K562 (cell line): ENCODE data around the gene PRKG2. TPM values are rescaled to one million over a fixed set of nuclear protein-coding genes. Genes with fewer than 3 reads are reported as not detected.

Source experiments
- ATAC-seq: fragments of 200-7000 bp; cut with Tn5 transposase; 3 replicates; pipeline ENCODE4 v1.9.1; 2020; ENCODE audit warnings: moderate library complexity
- BruUV-seq: library from RNA; stranded (reverse); fragments of 400-500 nt; replicated peaks from 2 replicates; lab custom pipeline; 2021; lab: Mats Ljungman, UMichigan
- CTCF ChIA-PET: fragments of 300-600 bp; formaldehyde crosslinking; extraction: SDS; loops from one replicate; lab custom pipeline; 2021; ENCODE audit warnings: low intra/inter-chr PET ratio; lab: Yijun Ruan, JAX
- POLR2A ChIA-PET: fragments of 300-600, 350-650 bp; sonication (Branson Sonifier 250); formaldehyde crosslinking; extraction: SDS; loops from one replicate; lab custom pipeline; 2021; ENCODE audit warnings: antibody characterized with exemption, inconsistent platforms; lab: Yijun Ruan, JAX
- DNase-seq, 4 experiments: peaks; one replicate each; pipeline versions ENCODE4 v3.0.0 to v3.0.0-alpha.2; 2011 to 2018; ENCODE audit warnings: low spot score in 3 of 4, mixed read lengths in 3 of 4; ENCODE audit errors: extremely low read depth in 1 of 4
- FAIRE-seq: peaks from 2 replicates; lab custom pipeline; 2011; peaks lifted over from hg19 to GRCh38; lab: Jason Lieb, UNC
- H2AFZ ChIP-seq: 2 replicates; pipeline ENCODE4 v1.6.0; 2011; ENCODE audit warnings: low read depth, low read length, control low read depth, inconsistent platforms
- H3K27ac ChIP-seq: fragments of 200-600 bp; 3 replicates; pipeline ENCODE4 v1.8.0; 2011; ENCODE audit warnings: low read depth, mild to moderate bottlenecking, control low read depth, inconsistent platforms, low read length, moderate library complexity, mixed read lengths; ENCODE audit errors: extremely low read depth
- H3K27me3 ChIP-seq, 2 experiments: fragments of 300-600 bp in 1 of 2; 2 replicates in 1 of 2; 3 replicates in 1 of 2; pipeline versions ENCODE4 v1.6.0 to v1.8.0; 2011; ENCODE audit warnings: inconsistent platforms in 2 of 2, low read length in 2 of 2, mild to moderate bottlenecking in 1 of 2, mixed read lengths in 1 of 2, moderate library complexity in 1 of 2; ENCODE audit not compliant: control insufficient read depth in 2 of 2, insufficient read depth in 2 of 2
- H3K36me3 ChIP-seq: fragments of 300-600 bp; 3 replicates; pipeline ENCODE4 v1.8.0; 2011; ENCODE audit warnings: mild to moderate bottlenecking, low read length, inconsistent platforms; ENCODE audit not compliant: control insufficient read depth, insufficient read depth
- H3K4me1 ChIP-seq, 2 experiments: fragments of 200-600 bp in 1 of 2; replicated peaks in 1 of 2; 2 replicates in 1 of 2; 3 replicates in 1 of 2; pipeline versions ENCODE4 v1.5.1 to v1.8.0; 2011; ENCODE audit warnings: inconsistent platforms in 2 of 2, low read length in 2 of 2, mild to moderate bottlenecking in 1 of 2, mixed read lengths in 1 of 2, moderate library complexity in 1 of 2; ENCODE audit not compliant: control insufficient read depth in 2 of 2, insufficient read depth in 2 of 2
- H3K4me2 ChIP-seq: 2 replicates; pipeline ENCODE4 v1.6.1; 2011; ENCODE audit warnings: low read length, control low read depth, inconsistent platforms, mixed read lengths; ENCODE audit not compliant: insufficient read depth
- H3K4me3 ChIP-seq: fragments of 200-600 bp; sonication (generic), shearing (Covaris generic); 2 replicates; pipeline ENCODE4 v1.5.1; 2016; ENCODE audit warnings: control low read depth, inconsistent platforms
- H3K79me2 ChIP-seq: fragments of 200-600 bp; 3 replicates; pipeline ENCODE4 v1.8.0; 2011; ENCODE audit warnings: low read length, inconsistent platforms; ENCODE audit not compliant: control insufficient read depth, insufficient read depth
- H3K9ac ChIP-seq, 2 experiments: 2 replicates each; pipeline versions ENCODE4 v1.6.0 to v1.6.1; 2011; ENCODE audit warnings: low read depth in 2 of 2, low read length in 2 of 2, control low read depth in 1 of 2, inconsistent platforms in 1 of 2, mild to moderate bottlenecking in 1 of 2, mixed read lengths in 1 of 2; ENCODE audit not compliant: insufficient read depth in 1 of 2
- H3K9me1 ChIP-seq: one replicate; pipeline ENCODE4 v1.6.0; 2011; ENCODE audit warnings: inconsistent platforms, mild to moderate bottlenecking, low read length, moderate library complexity; ENCODE audit not compliant: control insufficient read depth, insufficient read depth
- H3K9me3 ChIP-seq: replicated peaks from 2 replicates; pipeline ENCODE4 v1.5.1; 2011; ENCODE audit warnings: low read depth, low read length, inconsistent platforms; ENCODE audit not compliant: control insufficient read depth, insufficient read depth
- H4K20me1 ChIP-seq: replicated peaks from 2 replicates; pipeline ENCODE4 v1.6.1; 2011; ENCODE audit warnings: low read length, inconsistent platforms, mixed read lengths; ENCODE audit not compliant: control insufficient read depth, insufficient read depth
- C11orf30 ChIP-seq: fragments of 450-650 bp; IDR thresholded peaks from 2 replicates; pipeline ENCODE4 v1.6.1; 2016; ENCODE audit warnings: low read depth, mild to moderate bottlenecking
- IRF1 ChIP-seq: sonication (generic); formaldehyde crosslinking; IDR thresholded peaks from 2 replicates; pipeline ENCODE4 v1.8.0; 2022; ENCODE audit warnings: missing genetic modification reagents, mild to moderate bottlenecking, borderline replicate concordance
- JUND ChIP-seq, 2 experiments: IDR thresholded peaks; 2 replicates in 1 of 2; 3 replicates in 1 of 2; pipeline ENCODE4 v1.6.1; 2011; ENCODE audit warnings: borderline replicate concordance in 2 of 2, low read depth in 2 of 2, low read length in 2 of 2, improper control_type of control experiment in 1 of 2, missing biosample characterization in 1 of 2, missing genetic modification characterization in 1 of 2, missing genetic modification reagents in 1 of 2
- MAFF ChIP-seq: IDR thresholded peaks from 2 replicates; pipeline ENCODE4 v1.6.1; 2012; ENCODE audit warnings: low read length, improper control_type of control experiment
- MAFG ChIP-seq: fragments of 450-650 bp; conservative IDR thresholded peaks from 2 replicates; pipeline ENCODE4 v1.6.1; 2016; ENCODE audit warnings: missing genetic modification characterization, missing compliant biosample characterization
- MAFK ChIP-seq: IDR thresholded peaks from 2 replicates; pipeline ENCODE4 v1.6.1; 2011; ENCODE audit warnings: low read length, improper control_type of control experiment
- MYC ChIP-seq, 2 experiments: fragments of 250-450 bp in 1 of 2; sonication (Bioruptor Pico) in 1 of 2; IDR thresholded peaks; 2 replicates each; pipeline versions ENCODE4 v1.5.1 to v1.6.1; 2012 to 2021; ENCODE audit warnings: low read depth in 2 of 2, borderline replicate concordance in 1 of 2, improper control_type of control experiment in 1 of 2, low read length in 1 of 2, mild to moderate bottlenecking in 1 of 2, moderate library complexity in 1 of 2
- MYNN ChIP-seq, 2 experiments: sonication (generic); formaldehyde crosslinking in 1 of 2; IDR thresholded peaks; 2 replicates each; pipeline versions ENCODE4 v1.5.0 to v1.6.1; 2016 to 2020; ENCODE audit warnings: antibody characterized with exemption in 1 of 2, missing genetic modification reagents in 1 of 2
- RNF219 ChIP-seq: fragments of 250-450 bp; sonication (Bioruptor Pico); IDR thresholded peaks from 2 replicates; pipeline ENCODE4 v1.5.0; 2022; ENCODE audit warnings: mild to moderate bottlenecking
- ZNF232 ChIP-seq: sonication (generic); formaldehyde crosslinking; IDR thresholded peaks from 2 replicates; pipeline ENCODE4 v1.8.0; 2022; ENCODE audit warnings: mild to moderate bottlenecking, missing genetic modification reagents
- ZNF316 ChIP-seq: fragments of 450-650 bp; IDR thresholded peaks from 2 replicates; pipeline ENCODE4 v1.6.1; 2016
- ZNF668 ChIP-seq: fragments of 250-450 bp; sonication (Bioruptor Pico); IDR thresholded peaks from 2 replicates; pipeline ENCODE4 v1.8.0; 2022; ENCODE audit warnings: mild to moderate bottlenecking, inconsistent platforms
- WGBS: fragments of 100-300 bp; shearing (Covaris generic); methylation state at CpG from one replicate; pipeline ENCODE4 v1.1.6; 2016; ENCODE audit warnings: low coverage, mixed read lengths; ENCODE audit not compliant: insufficient coverage; ENCODE audit errors: missing lambda C conversion rate; 5-methylcytosine and 5-hydroxymethylcytosine counted together
- in situ Hi-C: fragments of 300-500 bp; cut with MboI; formaldehyde crosslinking; loops from 4 replicates; pipeline ENCODE4 v1.15.0; 2018; ENCODE audit warnings: inconsistent platforms, mixed read lengths
- intact Hi-C: fragments of 100-400 bp; cut with micrococcal nuclease; formaldehyde crosslinking; loops from 2 replicates; pipeline ENCODE4 v1.14.2; 2022
- polyA plus RNA-seq, 8 experiments: library from polyadenylated mRNA; depleted of rRNA in 4 of 8; stranded (reverse) in 5 of 8; unstranded in 3 of 8; fragments of >200 nt; fragmentation: Nextera tagmentation in 2 of 8; fragmentation: Illumina TruSeq in 1 of 8; extraction: Ambion mirVana in 2 of 8; extraction: Trizol in 1 of 8; gene quantifications; 2 replicates each; pipeline versions ENCODE4 v1.2.1 to v1.2.3, GENCODE V29; 2011 to 2014; ENCODE audit warnings: inconsistent platforms in 1 of 8, missing spikeins in 1 of 8
- total RNA-seq, 7 experiments: library from RNA; depleted of rRNA in 6 of 7; stranded (reverse); fragments of >200 nt in 6 of 7; fragmentation: Illumina TruSeq in 2 of 7; extraction: Trizol in 2 of 7; gene quantifications; 2 replicates each; pipeline versions ENCODE4 v1.2.1 to v1.2.3, GENCODE V29; 2011 to 2021; ENCODE audit warnings: low replicate concordance in 1 of 7

The PRKG2 gene
- total and polyA plus RNA-seq, 9 of the 15 experiments (the other 6 are each of a cell fraction or from before 2014, with no cell fraction given), result 0.01 to 0.68 (median 0.34) TPM

- no peaks in the 10 kb centered on the region for H3K9me1 ChIP-seq
- no TSS peak for BruUV-seq
- ATAC-seq, result no peak
- H3K27ac ChIP-seq, result no peak overlapping the region
- no peak for TF ChIP-seq RNF219 (CRISPR knock-in tag)
- no peak for TF ChIP-seq MYNN (IDR thresholded peaks at IDR 0.05)
- TF ChIP-seq MYNN (CRISPR knock-in tag; IDR thresholded peaks at IDR 0.05), result no peak
- no peak for TF ChIP-seq ZNF668 (CRISPR knock-in tag)
- H3K4me3 ChIP-seq, result no peak overlapping the region
- H3K9me3 ChIP-seq, result no peaks in the 10 kb centered on the region
- ChIA-PET POLR2A (no interaction called here), CTCF (no interaction called here)
- DNase-seq, result no peak
- FAIRE-seq, result no peak
- H3K36me3 ChIP-seq, result no peaks in the 10 kb centered on the region
- H3K79me2 ChIP-seq, result no peaks in the 10 kb centered on the region
- H3K4me2 ChIP-seq, result no peak overlapping the region
- no peak overlapping the region for H3K9ac ChIP-seq
- in situ Hi-C loops (loop anchor here (25.0 kb wide), 1 partner anchor 256 kb away; no protein-coding TSS in a partner anchor), intact Hi-C loops (no loop called here)
- H4K20me1 ChIP-seq, result no peaks in the 10 kb centered on the region
- H3K27me3 ChIP-seq, result no peaks in the 10 kb centered on the region
- no peaks in the 10 kb centered on the region for H3K4me1 ChIP-seq
- 2% methylated on average over 4 of the region's 5 CpGs for WGBS
- H2AFZ ChIP-seq, result no peak overlapping the region
Measured at GRCh38 chr4:81081156-81081555, 133.9 kb downstream of the PRKG2 start.

GRCh38 chr4:81071013-81071412, 144.0 kb downstream of the PRKG2 start:
- H3K4me2 ChIP-seq, result no peak overlapping the region
- H4K20me1 ChIP-seq, result no peaks in the 10 kb centered on the region
- BruUV-seq, result no TSS peak
- in situ Hi-C loops, result no loop called here
- no peak overlapping the region for H3K4me3 ChIP-seq
- no peak overlapping the region for H3K9ac ChIP-seq
- no peak for TF ChIP-seq IRF1
- TF ChIP-seq MAFF, result peak; percentile 63
- TF ChIP-seq ZNF316, result peak; percentile 71; the same call in 1 of the 2 replicates
- TF ChIP-seq MAFG (tag), result peak; percentile 42; the same call in 1 of the 2 replicates
- no peak for TF ChIP-seq ZNF232 (CRISPR knock-in tag)
- no peak for TF ChIP-seq JUND (IDR thresholded peaks at IDR 0.05; ENCODE audit: borderline replicate concordance, low read depth, low read length)
- no peak for TF ChIP-seq JUND (tag; IDR thresholded peaks at IDR 0.05; ENCODE audit: borderline replicate concordance, low read depth, low read length)
- peak; percentile 42; the same call in 1 of the 2 replicates for TF ChIP-seq C11orf30
- TF ChIP-seq MYC (IDR thresholded peaks at IDR 0.05; ENCODE audit: low read depth, low read length), result no peak
- no peak for TF ChIP-seq MYC (CRISPR knock-in tag; IDR thresholded peaks at IDR 0.05; ENCODE audit: borderline replicate concordance, low read depth)
- TF ChIP-seq MAFK, result peak; percentile 56; the same call in 1 of the 2 replicates
- 4% methylated on average over 2 of the region's 2 CpGs for WGBS
- CTCF ChIA-PET, result no interaction called here
- no peaks in the 10 kb centered on the region for H3K9me1 ChIP-seq
- no peaks in the 10 kb centered on the region for H3K9me3 ChIP-seq
- no peaks in the 10 kb centered on the region for H3K79me2 ChIP-seq
- no peak for ATAC-seq
- no peak overlapping the region for H3K27ac ChIP-seq
- FAIRE-seq, result no peak
- H3K36me3 ChIP-seq, result no peaks in the 10 kb centered on the region
- POLR2A ChIA-PET, result no interaction called here
- DNase-seq, result no peak
- no peaks in the 10 kb centered on the region for H3K27me3 ChIP-seq
- intact Hi-C loops, result no loop called here
- no peak overlapping the region for H2AFZ ChIP-seq
- H3K4me1 ChIP-seq, result no peaks in the 10 kb centered on the region
